Lower lobe of right lung (tissue), 2 donors: ENCODE measurements around the gene LPXN. TPM values are rescaled to one million over a fixed set of nuclear protein-coding genes. Genes with fewer than 3 reads are reported as not detected.
A peak's percentile ranks its signal among the peaks of the same experiment; 100 is the strongest.

ENCODE experiments used
- ATAC-seq, 2 donors: fragments of 200-7000 bp; cut with Tn5 transposase; one replicate each; pipeline ENCODE4 v1.9.1; 2020 to 2022; ENCODE audit warnings: mild to moderate bottlenecking in 2 of 2, moderate library complexity in 2 of 2
- DNase-seq: peaks from one replicate; pipeline ENCODE4 v3.0.0-alpha.2; 2020
- H3K27ac ChIP-seq: fragments of 200-600 bp; one replicate; pipeline ENCODE4 v1.8.0; 2022
- H3K27me3 ChIP-seq: fragments of 200-600 bp; one replicate; pipeline ENCODE4 v1.8.0; 2022; ENCODE audit warnings: low read depth
- H3K36me3 ChIP-seq: fragments of 200-600 bp; one replicate; pipeline ENCODE4 v1.8.0; 2022; ENCODE audit warnings: mild to moderate bottlenecking
- H3K4me1 ChIP-seq: fragments of 200-600 bp; one replicate; pipeline ENCODE4 v1.8.0; 2022
- H3K4me3 ChIP-seq: fragments of 200-600 bp; one replicate; pipeline ENCODE4 v1.8.0; 2022; ENCODE audit warnings: mild to moderate bottlenecking
- H3K9me3 ChIP-seq: fragments of 200-600 bp; one replicate; pipeline ENCODE4 v1.8.0; 2022
- CTCF ChIP-seq: fragments of 200-600 bp; IDR thresholded peaks from one replicate; pipeline ENCODE4 v1.8.0; 2022; ENCODE audit warnings: antibody characterized with exemption, mild to moderate bottlenecking
- intact Hi-C: fragments of 100-400 bp; cut with DNase I; formaldehyde crosslinking; loops from one replicate; pipeline ENCODE4 v1.11.0; 2022
- total RNA-seq: library from RNA; stranded (reverse); fragmentation: NEBNext Ultra II Directional; extraction: Animal tissue kit (Norgen Biotek cat#: 25700); gene quantifications from one replicate; pipeline ENCODE4 v1.2.1, GENCODE V29; 2021
- donor health status: DM: no; HTN: yes; CAD: no; lungs with severe emphysema.

Gene LPXN
- total RNA-seq, 1 donor from 2014 or later: 71.6 TPM

DNA sequence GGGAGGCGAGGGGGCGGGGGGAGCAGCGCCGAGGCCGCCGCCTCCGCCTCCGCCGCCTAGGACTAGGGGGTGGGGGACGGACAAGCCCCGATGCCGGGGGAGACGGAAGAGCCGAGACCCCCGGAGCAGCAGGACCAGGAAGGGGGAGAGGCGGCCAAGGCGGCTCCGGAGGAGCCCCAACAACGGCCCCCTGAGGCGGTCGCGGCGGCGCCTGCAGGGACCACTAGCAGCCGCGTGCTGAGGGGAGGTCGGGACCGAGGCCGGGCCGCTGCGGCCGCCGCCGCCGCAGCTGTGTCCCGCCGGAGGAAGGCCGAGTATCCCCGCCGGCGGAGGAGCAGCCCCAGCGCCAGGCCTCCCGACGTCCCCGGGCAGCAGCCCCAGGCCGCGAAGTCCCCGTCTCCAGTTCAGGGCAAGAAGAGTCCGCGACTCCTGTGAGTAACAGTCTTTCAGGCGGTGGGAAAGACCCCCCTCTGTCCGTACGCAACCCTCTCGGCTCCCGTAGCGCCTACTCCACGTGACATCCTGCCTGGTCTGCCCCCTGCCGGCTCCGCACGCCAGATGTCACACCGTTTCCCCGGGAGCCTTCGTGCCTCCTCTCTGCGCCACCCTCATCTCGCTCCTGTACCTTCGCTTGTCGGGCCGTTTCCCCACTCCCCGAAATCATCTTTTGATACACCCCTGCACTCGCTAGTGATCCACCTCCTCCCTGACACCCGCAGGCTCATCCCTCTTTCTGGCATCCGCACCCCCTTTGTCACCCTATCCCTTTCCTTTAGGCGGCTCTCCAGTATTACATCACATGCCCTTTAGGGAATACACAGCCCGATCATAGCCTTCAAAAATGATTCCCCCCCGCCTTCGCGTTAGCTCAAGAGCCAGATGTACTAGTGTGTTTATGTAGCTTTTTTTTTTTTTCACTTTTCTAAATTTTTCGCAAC, 3.8 kb upstream of the LPXN start:
- H3K27ac ChIP-seq: peak overlapping the region; percentile 98
- H3K36me3 ChIP-seq: no peaks in the 10 kb centered on the region
- H3K4me3 ChIP-seq: peak overlapping the region; percentile 72
- no peaks in the 10 kb centered on the region for H3K9me3 ChIP-seq
- ATAC-seq (peak; percentile 82 to 87), DNase-seq (peak; percentile 94)
- intact Hi-C loops: no loop called here
- H3K27me3 ChIP-seq: no peaks in the 10 kb centered on the region
- H3K4me1 ChIP-seq: peaks cover 67% of the 10 kb centered on the region
- TF ChIP-seq CTCF: peak; percentile 74

DNA sequence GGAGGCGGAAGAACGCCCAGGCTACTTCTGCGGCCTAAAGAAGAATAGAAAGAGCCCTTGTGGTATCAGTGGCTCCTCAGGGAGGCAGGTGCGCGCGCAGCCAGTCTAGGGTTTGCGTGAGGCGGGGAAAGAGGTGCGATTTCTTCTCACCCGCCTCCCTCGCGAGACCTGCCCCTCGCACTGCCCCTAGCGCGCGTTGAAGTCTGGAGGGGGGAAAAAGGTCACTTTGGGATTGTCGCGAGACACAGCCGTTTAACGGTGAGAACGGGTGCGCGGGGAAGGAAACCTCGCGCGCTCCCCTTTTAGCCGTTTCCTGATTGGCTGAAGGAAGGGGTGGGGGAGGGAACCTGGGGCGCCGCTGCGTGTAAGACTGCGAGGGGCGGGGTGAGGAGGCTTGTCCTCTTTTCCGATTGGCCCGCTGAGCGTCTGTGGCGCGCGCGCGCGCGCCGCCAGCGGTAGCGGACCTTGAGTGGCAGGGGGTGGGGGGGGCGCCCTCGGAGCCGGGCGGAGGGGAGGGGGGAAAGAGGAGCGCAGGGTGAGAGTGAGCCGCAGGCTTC, 3.1 kb upstream of the LPXN start, which contains the start of gene ZFP91:
Gene ZFP91, plus strand, starts transcription at position 429 of the 557 bp plus-strand sequence. CDS start 219 bp downstream, outside the sequence.
- intact Hi-C loops: no loop called here
- Histone ChIP-seq H3K27ac (peak within 1 kb of the TSS; percentile 98), H3K4me3 (peak within 1 kb of the TSS; percentile 72), H3K4me1 (peaks cover 67% of the 10 kb centered on the region), H3K27me3 (no peaks in the 10 kb centered on the region), H3K36me3 (no peaks in the 10 kb centered on the region), H3K9me3 (no peaks in the 10 kb centered on the region)
- peak; percentile 91 to 95 for ATAC-seq
- DNase-seq: peak; percentile 98
- TF ChIP-seq CTCF: no peak

- H3K9me3 ChIP-seq: no peaks in the 10 kb centered on the region
- ATAC-seq (peak; percentile 84 to 86), DNase-seq (peak; percentile 94)
- H3K4me1 ChIP-seq: peaks cover 67% of the 10 kb centered on the region
- H3K27ac ChIP-seq: peak overlapping the region; percentile 98
- no peaks in the 10 kb centered on the region for H3K27me3 ChIP-seq
- H3K36me3 ChIP-seq: no peaks in the 10 kb centered on the region
- intact Hi-C loops: no loop called here
- no peak for TF ChIP-seq CTCF
- H3K4me3 ChIP-seq: peak overlapping the region; percentile 72
Observed at GRCh38 chr11:58578136-58578634, 2.5 kb upstream of the LPXN start.

- no peak for TF ChIP-seq CTCF
- no peaks in the 10 kb centered on the region for H3K27me3 ChIP-seq
- DNase-seq (peak; percentile 80), ATAC-seq (peak in 1 of 2 donors; percentile 10)
- H3K4me1 ChIP-seq: peaks cover 67% of the 10 kb centered on the region
- no peaks in the 10 kb centered on the region for H3K9me3 ChIP-seq
- intact Hi-C loops: no loop called here
- no peaks in the 10 kb centered on the region for H3K36me3 ChIP-seq
- peak overlapping the region; percentile 72 for H3K4me3 ChIP-seq
- peak overlapping the region; percentile 98 for H3K27ac ChIP-seq
Observed at GRCh38 chr11:58577555-58578135, 2.0 kb upstream of the LPXN start.

DNA sequence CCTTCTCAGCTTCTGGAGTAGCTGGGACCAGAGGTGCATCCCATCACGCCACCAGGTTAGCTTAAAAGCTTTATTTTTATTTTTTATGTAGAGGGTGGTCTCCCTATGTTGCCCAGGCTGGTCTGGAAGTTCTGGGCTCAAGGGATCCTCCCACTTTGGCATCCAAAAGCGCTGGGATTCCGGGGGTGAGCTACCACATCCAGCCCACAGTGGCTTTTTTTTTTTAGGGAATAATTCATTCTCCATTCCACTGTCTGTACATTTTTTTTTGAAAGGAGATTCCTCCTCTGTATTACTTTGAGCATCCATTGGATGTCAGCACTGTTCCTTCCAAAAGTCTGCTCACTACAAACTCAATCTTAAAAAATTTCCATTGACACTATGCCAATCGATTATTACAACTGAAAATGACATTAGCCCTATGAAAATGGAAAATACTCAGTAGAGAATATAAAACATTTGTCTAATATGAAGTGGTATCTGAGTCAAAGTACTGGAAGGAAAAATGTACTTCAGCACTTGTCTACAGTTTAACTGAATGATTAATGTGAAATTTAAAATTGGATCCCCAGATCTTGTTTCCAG, 1.3 kb upstream of the LPXN start:
- ATAC-seq (no peak), DNase-seq (no peak)
- H3K27me3 ChIP-seq: no peaks in the 10 kb centered on the region
- peak overlapping the region; percentile 72 for H3K4me3 ChIP-seq
- intact Hi-C loops: no loop called here
- H3K36me3 ChIP-seq: no peaks in the 10 kb centered on the region
- peak overlapping the region; percentile 98 for H3K27ac ChIP-seq
- peaks cover 66% of the 10 kb centered on the region for H3K4me1 ChIP-seq
- no peaks in the 10 kb centered on the region for H3K9me3 ChIP-seq
- peak; percentile 28 for TF ChIP-seq CTCF
